ENCODE results near the gene ABLIM1. TPM values are rescaled to one million over a fixed set of nuclear protein-coding genes. Genes with fewer than 3 reads are reported as not detected.
A peak's percentile ranks its signal among the peaks of the same experiment; 100 is the strongest.

Gene ABLIM1
- total and polyA plus RNA-seq, 2 of the 13 experiments (the other 11 are each of a cell fraction or from before 2014, with no cell fraction given): 59.4 to 92.7 TPM

DNA sequence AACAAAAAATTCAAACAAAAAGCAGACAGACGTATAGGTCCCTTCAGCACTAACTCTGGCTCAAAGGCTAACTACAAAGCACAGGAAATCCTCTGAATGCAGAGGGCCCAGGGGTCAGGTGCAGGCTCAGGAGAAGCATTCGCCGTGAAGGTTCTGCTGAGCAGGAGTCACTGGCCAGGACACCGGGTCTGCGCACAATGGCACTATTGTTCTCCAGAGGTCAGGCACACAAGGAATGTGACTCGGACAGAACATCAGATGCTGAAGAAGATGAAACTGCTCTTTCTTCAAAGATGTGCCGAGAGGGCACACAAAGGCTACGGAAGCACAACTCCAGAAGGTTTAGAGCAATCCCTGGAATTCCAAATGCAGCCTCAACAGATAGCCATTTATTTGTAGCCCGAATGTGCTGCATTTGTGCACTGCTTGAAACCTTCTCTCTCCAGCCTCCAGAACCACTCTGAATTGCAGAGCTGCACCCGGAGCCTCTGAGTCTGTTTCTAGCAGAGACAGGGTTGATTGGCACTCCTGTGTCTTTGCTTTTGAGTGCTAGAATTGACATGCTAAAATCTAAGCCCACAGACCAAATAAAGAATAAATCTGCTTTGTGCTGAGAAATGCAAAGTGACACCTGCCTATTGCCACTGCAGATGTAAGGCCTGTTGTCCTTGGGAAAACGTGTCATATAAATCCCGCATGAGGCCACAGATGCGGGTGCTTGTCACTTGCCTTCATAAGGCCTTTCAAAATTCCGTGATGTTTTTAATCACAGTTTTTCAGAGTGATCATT, 168.4 kb downstream of the ABLIM1 start (continued):
- TF ChIP-seq YEATS2 (CRISPR knock-in tag; IDR thresholded peaks at IDR 0.05; ENCODE audit: borderline replicate concordance): peak; percentile 69; the same call in 1 of the 2 replicates
- TF ChIP-seq, protein P1, sequence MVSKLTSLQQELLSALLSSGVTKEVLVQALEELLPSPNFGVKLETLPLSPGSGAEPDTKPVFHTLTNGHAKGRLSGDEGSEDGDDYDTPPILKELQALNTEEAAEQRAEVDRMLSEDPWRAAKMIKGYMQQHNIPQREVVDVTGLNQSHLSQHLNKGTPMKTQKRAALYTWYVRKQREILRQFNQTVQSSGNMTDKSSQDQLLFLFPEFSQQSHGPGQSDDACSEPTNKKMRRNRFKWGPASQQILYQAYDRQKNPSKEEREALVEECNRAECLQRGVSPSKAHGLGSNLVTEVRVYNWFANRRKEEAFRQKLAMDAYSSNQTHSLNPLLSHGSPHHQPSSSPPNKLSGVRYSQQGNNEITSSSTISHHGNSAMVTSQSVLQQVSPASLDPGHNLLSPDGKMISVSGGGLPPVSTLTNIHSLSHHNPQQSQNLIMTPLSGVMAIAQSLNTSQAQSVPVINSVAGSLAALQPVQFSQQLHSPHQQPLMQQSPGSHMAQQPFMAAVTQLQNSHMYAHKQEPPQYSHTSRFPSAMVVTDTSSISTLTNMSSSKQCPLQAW (CRISPR knock-in tag; IDR thresholded peaks at IDR 0.05): peak; percentile 69
- peak; percentile 17; the same call in 1 of the 2 replicates for TF ChIP-seq SP5 (CRISPR knock-in tag; IDR thresholded peaks at IDR 0.05; ENCODE audit: borderline replicate concordance, low read depth)
- no peak for TF ChIP-seq ZFP82 (CRISPR knock-in tag; IDR thresholded peaks at IDR 0.05; ENCODE audit: borderline replicate concordance)
- no peak for TF ChIP-seq NCOA5 (CRISPR knock-in tag; IDR thresholded peaks at IDR 0.05)
- TF ChIP-seq MEIS1 (CRISPR knock-in tag; IDR thresholded peaks at IDR 0.05; ENCODE audit: borderline replicate concordance): no peak
- TF ChIP-seq, protein P2, sequence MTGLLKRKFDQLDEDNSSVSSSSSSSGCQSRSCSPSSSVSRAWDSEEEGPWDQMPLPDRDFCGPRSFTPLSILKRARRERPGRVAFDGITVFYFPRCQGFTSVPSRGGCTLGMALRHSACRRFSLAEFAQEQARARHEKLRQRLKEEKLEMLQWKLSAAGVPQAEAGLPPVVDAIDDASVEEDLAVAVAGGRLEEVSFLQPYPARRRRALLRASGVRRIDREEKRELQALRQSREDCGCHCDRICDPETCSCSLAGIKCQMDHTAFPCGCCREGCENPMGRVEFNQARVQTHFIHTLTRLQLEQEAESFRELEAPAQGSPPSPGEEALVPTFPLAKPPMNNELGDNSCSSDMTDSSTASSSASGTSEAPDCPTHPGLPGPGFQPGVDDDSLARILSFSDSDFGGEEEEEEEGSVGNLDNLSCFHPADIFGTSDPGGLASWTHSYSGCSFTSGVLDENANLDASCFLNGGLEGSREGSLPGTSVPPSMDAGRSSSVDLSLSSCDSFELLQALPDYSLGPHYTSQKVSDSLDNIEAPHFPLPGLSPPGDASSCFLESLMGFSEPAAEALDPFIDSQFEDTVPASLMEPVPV (CRISPR knock-in tag; IDR thresholded peaks at IDR 0.05): no peak
- TF ChIP-seq GATA4 (IDR thresholded peaks at IDR 0.05; ENCODE audit: borderline replicate concordance, low read depth): peak; percentile 73; the same call in 1 of the 2 replicates
- TF ChIP-seq REXO4 (CRISPR knock-in tag; IDR thresholded peaks at IDR 0.05; ENCODE audit: borderline replicate concordance): no peak
- TF ChIP-seq ZBTB21 (CRISPR knock-in tag; IDR thresholded peaks at IDR 0.05): no peak
- TF ChIP-seq, protein P3, sequence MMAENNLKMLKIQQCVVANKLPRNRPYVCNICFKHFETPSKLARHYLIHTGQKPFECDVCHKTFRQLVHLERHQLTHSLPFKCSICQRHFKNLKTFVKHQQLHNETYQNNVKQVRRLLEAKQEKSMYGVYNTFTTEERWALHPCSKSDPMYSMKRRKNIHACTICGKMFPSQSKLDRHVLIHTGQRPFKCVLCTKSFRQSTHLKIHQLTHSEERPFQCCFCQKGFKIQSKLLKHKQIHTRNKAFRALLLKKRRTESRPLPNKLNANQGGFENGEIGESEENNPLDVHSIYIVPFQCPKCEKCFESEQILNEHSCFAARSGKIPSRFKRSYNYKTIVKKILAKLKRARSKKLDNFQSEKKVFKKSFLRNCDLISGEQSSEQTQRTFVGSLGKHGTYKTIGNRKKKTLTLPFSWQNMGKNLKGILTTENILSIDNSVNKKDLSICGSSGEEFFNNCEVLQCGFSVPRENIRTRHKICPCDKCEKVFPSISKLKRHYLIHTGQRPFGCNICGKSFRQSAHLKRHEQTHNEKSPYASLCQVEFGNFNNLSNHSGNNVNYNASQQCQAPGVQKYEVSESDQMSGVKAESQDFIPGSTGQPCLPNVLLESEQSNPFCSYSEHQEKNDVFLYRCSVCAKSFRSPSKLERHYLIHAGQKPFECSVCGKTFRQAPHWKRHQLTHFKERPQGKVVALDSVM (CRISPR knock-in tag; IDR thresholded peaks at IDR 0.05): peak; percentile 64; the same call in 1 of the 2 replicates
- no peak for TF ChIP-seq ZNF367 (CRISPR knock-in tag; IDR thresholded peaks at IDR 0.05; ENCODE audit: borderline replicate concordance)
- TF ChIP-seq JUNB (CRISPR knock-in tag; IDR thresholded peaks at IDR 0.05; ENCODE audit: borderline replicate concordance): no peak; the same call in 1 of the 2 replicates
- no peak for TF ChIP-seq ZNF484 (CRISPR knock-in tag; IDR thresholded peaks at IDR 0.05; ENCODE audit: borderline replicate concordance, low read depth)
- TF ChIP-seq, protein P4, sequence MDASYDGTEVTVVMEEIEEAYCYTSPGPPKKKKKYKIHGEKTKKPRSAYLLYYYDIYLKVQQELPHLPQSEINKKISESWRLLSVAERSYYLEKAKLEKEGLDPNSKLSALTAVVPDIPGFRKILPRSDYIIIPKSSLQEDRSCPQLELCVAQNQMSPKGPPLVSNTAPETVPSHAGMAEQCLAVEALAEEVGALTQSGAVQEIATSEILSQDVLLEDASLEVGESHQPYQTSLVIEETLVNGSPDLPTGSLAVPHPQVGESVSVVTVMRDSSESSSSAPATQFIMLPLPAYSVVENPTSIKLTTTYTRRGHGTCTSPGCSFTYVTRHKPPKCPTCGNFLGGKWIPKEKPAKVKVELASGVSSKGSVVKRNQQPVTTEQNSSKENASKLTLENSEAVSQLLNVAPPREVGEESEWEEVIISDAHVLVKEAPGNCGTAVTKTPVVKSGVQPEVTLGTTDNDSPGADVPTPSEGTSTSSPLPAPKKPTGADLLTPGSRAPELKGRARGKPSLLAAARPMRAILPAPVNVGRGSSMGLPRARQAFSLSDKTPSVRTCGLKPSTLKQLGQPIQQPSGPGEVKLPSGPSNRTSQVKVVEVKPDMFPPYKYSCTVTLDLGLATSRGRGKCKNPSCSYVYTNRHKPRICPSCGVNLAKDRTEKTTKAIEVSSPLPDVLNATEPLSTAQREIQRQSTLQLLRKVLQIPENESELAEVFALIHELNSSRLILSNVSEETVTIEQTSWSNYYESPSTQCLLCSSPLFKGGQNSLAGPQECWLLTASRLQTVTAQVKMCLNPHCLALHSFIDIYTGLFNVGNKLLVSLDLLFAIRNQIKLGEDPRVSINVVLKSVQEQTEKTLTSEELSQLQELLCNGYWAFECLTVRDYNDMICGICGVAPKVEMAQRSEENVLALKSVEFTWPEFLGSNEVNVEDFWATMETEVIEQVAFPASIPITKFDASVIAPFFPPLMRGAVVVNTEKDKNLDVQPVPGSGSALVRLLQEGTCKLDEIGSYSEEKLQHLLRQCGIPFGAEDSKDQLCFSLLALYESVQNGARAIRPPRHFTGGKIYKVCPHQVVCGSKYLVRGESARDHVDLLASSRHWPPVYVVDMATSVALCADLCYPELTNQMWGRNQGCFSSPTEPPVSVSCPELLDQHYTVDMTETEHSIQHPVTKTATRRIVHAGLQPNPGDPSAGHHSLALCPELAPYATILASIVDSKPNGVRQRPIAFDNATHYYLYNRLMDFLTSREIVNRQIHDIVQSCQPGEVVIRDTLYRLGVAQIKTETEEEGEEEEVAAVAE (CRISPR knock-in tag; IDR thresholded peaks at IDR 0.05; ENCODE audit: borderline replicate concordance): peak; percentile 71; the same call in 1 of the 2 replicates

Measured in HepG2 (cell line).